ENCODE data around the gene COL27A1. TPM values are rescaled to one million over a fixed set of nuclear protein-coding genes. Genes with fewer than 3 reads are reported as not detected.

Gene COL27A1
- total and polyA plus RNA-seq, 8 donors, result 9.7 to 109 (median 19.6) TPM

DNA sequence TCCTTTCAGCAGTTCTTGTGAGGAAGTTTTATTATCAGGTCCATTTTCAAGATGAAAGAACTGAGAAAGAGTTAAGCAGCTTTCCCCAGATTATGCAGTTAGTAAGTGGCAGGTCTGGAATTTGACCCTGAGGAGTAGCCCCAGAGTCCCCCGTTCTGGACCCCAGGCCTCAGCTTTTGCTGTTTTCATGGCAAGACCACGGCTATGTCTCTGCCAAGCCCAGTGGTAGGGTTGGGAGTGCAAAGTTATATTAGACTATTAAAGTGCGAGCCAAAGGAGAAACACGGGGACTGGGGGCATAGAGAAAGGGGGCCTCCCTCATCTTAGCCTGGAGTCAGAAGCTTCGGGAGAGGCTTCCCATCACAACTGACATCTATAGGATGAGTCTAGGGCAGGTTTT, 148.2 kb downstream of the COL27A1 start:
- Histone ChIP-seq H3K27ac (no peak overlapping the region), H3K4me1 (no peaks in the 10 kb centered on the region), H3K27me3 (no peaks in the 10 kb centered on the region), H3K9me3 (no peaks in the 10 kb centered on the region), H3K4me3 (no peak overlapping the region), H3K36me3 (no peaks in the 10 kb centered on the region)
- 79 to 89% methylated on average over 5 of the region's 5 CpGs for WGBS, 2 donors
- TF ChIP-seq, protein P1, sequence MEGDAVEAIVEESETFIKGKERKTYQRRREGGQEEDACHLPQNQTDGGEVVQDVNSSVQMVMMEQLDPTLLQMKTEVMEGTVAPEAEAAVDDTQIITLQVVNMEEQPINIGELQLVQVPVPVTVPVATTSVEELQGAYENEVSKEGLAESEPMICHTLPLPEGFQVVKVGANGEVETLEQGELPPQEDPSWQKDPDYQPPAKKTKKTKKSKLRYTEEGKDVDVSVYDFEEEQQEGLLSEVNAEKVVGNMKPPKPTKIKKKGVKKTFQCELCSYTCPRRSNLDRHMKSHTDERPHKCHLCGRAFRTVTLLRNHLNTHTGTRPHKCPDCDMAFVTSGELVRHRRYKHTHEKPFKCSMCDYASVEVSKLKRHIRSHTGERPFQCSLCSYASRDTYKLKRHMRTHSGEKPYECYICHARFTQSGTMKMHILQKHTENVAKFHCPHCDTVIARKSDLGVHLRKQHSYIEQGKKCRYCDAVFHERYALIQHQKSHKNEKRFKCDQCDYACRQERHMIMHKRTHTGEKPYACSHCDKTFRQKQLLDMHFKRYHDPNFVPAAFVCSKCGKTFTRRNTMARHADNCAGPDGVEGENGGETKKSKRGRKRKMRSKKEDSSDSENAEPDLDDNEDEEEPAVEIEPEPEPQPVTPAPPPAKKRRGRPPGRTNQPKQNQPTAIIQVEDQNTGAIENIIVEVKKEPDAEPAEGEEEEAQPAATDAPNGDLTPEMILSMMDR (IDR thresholded peaks at IDR 0.05), result no peak
- DNase-seq (peak in 3 of 6 donors; percentile 3 to 11 (median 4)), FAIRE-seq (no peak), ATAC-seq (no peak)
- intact Hi-C loops (cut with DNase I), result no loop called here

- DNase-seq (peak in 3 of 6 donors; percentile 2 to 26 (median 8)), ATAC-seq (no peak), FAIRE-seq (no peak)
- no peaks in the 10 kb centered on the region for H3K9me3 ChIP-seq
- no peak overlapping the region for H3K4me3 ChIP-seq
- no peaks in the 10 kb centered on the region for H3K36me3 ChIP-seq
- TF ChIP-seq, protein P1 (IDR thresholded peaks at IDR 0.05), result no peak
- H3K4me1 ChIP-seq, result no peaks in the 10 kb centered on the region
- H3K27ac ChIP-seq, result no peak overlapping the region
- 91 to 95% methylated on average over 4 of the region's 4 CpGs for WGBS, 2 donors
- intact Hi-C loops (cut with DNase I), result no loop called here
- no peaks in the 10 kb centered on the region for H3K27me3 ChIP-seq
These were observed 148.6 kb downstream of the COL27A1 start for GRCh38 chr9:114303977-114304376.

DNA sequence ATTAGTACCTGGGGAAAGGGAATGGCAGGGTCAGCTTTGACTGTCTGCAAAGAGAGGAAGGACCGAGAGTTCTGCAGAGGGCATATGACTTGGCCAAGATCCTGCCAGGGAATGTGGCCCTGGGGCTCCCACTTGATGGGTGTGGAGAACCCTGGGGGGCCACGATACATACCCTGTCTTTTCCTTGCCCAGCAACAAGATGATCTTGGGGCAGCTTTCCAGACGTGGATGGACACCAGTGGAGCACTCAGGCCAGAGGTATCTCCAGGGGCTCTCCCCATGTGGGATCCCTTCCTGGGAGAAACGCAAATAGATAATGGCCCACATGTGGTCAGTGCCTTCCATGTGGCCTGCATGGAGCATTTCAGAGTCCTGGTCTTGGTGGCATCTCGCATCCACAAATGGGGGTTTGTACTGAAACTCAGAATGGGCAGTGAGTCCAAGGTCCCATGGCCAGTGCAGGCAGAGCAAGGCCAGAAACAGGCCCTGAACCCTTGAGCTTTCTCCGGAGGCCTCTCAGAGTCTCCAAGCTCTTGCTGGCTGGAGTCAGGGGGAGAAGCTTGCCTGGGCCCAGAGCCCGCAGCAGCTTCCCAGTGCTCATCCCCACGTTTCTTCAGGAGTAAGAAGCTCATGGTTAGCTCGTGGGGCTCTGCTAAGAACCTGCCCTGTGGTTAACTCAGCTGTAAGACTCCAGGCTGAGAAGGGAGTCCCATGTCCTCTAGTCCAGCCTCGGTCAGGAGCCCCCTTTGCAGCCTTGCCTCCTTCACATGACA, 149.3 kb downstream of the COL27A1 start:
- no peak for FAIRE-seq
- intact Hi-C loops (cut with DNase I), result no loop called here
- Histone ChIP-seq H3K36me3 (no peaks in the 10 kb centered on the region), H3K4me1 (no peaks in the 10 kb centered on the region), H3K27me3 (no peaks in the 10 kb centered on the region), H3K9me3 (no peaks in the 10 kb centered on the region), H3K27ac (no peak overlapping the region), H3K4me3 (no peak overlapping the region)
- DNase-seq, result peak in 4 of 6 donors; percentile 6 to 36 (median 16)
- WGBS, 2 donors, result 89 to 91% methylated on average over 10 of the region's 10 CpGs
- ATAC-seq, result no peak
- TF ChIP-seq, protein P1 (IDR thresholded peaks at IDR 0.05), result no peak

DNA sequence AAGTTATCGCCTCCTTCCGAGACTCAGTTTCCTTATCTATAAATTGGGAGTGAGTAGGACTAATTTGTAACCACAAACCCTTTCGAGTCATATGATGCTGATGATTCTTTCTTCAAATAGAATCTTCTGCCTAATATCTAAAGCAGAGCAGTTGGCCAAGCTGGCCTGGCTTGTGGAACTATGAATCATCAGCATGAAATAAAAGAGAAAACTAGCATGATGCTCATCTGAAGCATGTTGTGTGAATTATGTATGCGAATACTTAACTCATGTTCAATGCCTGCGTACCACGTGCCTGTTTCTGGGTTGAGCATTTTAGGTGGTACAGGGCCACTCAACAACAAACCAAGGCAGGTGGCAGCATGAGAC, 152.5 kb downstream of the COL27A1 start:
- intact Hi-C loops (cut with DNase I), result no loop called here
- H3K9me3 ChIP-seq, result no peaks in the 10 kb centered on the region
- ATAC-seq (no peak), FAIRE-seq (no peak), DNase-seq (peak in 2 of 6 donors; percentile 9 to 10)
- no peaks in the 10 kb centered on the region for H3K4me1 ChIP-seq
- no peak overlapping the region for H3K27ac ChIP-seq
- WGBS, 2 donors, result 90 to 96% methylated on average over 6 of the region's 6 CpGs
- peaks cover 0 to 6% (median 0%) of the 10 kb centered on the region in 3 donors for H3K36me3 ChIP-seq
- TF ChIP-seq, protein P1 (IDR thresholded peaks at IDR 0.05), result no peak
- no peaks in the 10 kb centered on the region for H3K27me3 ChIP-seq
- no peak overlapping the region for H3K4me3 ChIP-seq

- H3K27me3 ChIP-seq, result no peaks in the 10 kb centered on the region
- H3K4me1 ChIP-seq, result no peaks in the 10 kb centered on the region
- intact Hi-C loops (cut with DNase I), result no loop called here
- H3K27ac ChIP-seq, result no peak overlapping the region
- 95 to 97% methylated on average over 13 of the region's 13 CpGs for WGBS, 2 donors
- TF ChIP-seq, protein P1 (IDR thresholded peaks at IDR 0.05), result no peak
- H3K9me3 ChIP-seq, result no peaks in the 10 kb centered on the region
- FAIRE-seq (no peak), ATAC-seq (no peak), DNase-seq (peak in 3 of 6 donors; percentile 6 to 35 (median 11))
- H3K4me3 ChIP-seq, result no peak overlapping the region
- peaks cover 0 to 6% (median 0%) of the 10 kb centered on the region in 3 donors for H3K36me3 ChIP-seq
These were observed 153.1 kb downstream of the COL27A1 start for GRCh38 chr9:114308361-114308950.
